Fibroblast of mammary gland (primary cell): Measurements from ENCODE around the gene F8.

Experiments used
- DNase-seq: peaks from one replicate; pipeline ENCODE4 v3.0.0-alpha.2; 2010; ENCODE audit warnings: low read depth
- H3K4me3 ChIP-seq: 2 replicates; pipeline ENCODE4 v1.5.1; 2011; ENCODE audit warnings: low read depth, mild to moderate bottlenecking, low read length, moderate library complexity; ENCODE audit not compliant: control insufficient read depth
- TF ChIP-seq, protein P1 (sequence below): conservative IDR thresholded peaks from 2 replicates; pipeline ENCODE4 v1.5.1; 2011; ENCODE audit warnings: low read depth, low read length, inconsistent platforms; ENCODE audit not compliant: control insufficient read depth, insufficient read depth

The F8 gene

DNA sequence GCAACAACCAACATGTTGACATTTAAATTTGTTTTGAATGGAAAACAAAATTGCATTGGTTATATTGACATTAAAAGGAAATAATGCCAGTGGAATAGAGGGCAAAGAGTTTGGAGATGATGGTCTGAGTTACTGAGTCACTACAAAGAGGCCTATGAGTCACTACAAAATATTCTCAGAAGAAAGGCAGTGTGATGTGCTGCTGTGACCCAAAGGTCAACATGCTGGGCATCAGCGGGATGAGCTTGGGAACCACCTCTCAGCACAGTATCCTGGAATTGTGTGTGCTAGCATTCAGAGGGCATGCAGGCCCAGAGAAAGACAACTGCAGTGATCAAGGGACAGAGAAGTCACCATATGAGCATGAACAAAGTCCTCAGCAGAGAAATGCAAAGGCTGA, 45.6 kb upstream of the F8 start:
- DNase-seq: peak; percentile 86
- TF ChIP-seq, protein P1, sequence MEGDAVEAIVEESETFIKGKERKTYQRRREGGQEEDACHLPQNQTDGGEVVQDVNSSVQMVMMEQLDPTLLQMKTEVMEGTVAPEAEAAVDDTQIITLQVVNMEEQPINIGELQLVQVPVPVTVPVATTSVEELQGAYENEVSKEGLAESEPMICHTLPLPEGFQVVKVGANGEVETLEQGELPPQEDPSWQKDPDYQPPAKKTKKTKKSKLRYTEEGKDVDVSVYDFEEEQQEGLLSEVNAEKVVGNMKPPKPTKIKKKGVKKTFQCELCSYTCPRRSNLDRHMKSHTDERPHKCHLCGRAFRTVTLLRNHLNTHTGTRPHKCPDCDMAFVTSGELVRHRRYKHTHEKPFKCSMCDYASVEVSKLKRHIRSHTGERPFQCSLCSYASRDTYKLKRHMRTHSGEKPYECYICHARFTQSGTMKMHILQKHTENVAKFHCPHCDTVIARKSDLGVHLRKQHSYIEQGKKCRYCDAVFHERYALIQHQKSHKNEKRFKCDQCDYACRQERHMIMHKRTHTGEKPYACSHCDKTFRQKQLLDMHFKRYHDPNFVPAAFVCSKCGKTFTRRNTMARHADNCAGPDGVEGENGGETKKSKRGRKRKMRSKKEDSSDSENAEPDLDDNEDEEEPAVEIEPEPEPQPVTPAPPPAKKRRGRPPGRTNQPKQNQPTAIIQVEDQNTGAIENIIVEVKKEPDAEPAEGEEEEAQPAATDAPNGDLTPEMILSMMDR: no peak
- no peak overlapping the region for H3K4me3 ChIP-seq

DNA sequence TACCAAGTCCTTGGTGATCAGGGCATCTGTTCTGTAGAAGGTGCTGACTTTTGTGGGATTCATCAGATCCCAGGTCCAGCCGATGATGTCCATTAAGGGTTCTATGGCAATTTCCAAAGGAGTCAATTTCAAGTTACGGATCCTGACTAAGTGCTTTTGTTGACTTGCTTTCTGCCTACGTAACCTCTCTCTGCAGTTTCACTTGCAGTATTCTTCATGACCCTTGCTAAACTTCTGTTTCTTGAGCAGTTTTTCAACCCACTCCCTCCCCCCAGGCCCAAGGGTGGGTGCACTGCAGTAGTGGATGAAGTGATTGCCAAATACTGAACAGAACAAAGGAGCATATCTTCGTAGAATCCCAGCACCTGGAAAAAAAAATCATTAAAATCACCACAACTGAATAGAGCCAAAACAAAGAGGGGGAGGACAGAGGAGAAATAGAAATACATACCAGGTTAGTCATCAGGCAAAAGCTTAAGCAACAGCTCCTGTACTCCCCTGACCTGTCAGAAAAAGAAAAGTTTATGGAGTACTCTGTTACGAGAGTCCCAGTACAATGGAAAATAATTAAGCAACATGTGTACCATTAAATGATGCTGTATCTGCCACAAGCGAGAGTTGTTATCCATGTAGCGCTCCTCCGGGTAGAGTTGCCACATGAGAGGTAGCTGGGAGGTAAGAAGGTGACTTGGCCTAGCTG, 42.7 kb upstream of the F8 start:
- H3K4me3 ChIP-seq: no peak overlapping the region
- DNase-seq: peak; percentile 73
- TF ChIP-seq, protein P1: no peak

DNA sequence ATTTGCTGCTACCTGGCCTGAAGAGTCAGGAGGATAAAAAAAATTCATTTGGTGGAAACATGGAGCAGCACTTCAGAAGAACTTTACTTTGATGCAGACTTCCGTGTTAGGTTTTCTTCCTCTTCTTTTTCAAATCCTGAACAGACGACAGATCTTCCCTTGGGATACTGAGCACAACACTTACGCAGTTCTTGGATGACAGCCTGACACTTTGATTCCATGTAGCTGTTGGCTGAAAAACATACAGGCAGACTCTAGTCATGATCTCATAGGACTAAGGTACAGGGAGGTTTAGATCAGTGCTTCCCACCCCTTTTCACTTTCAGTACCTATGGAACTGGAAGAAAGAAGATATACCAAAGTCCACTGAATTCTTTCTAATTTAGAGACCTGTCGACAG, 39.2 kb upstream of the F8 start:
- TF ChIP-seq, protein P1: no peak
- no peak overlapping the region for H3K4me3 ChIP-seq
- peak; percentile 20 for DNase-seq

DNA sequence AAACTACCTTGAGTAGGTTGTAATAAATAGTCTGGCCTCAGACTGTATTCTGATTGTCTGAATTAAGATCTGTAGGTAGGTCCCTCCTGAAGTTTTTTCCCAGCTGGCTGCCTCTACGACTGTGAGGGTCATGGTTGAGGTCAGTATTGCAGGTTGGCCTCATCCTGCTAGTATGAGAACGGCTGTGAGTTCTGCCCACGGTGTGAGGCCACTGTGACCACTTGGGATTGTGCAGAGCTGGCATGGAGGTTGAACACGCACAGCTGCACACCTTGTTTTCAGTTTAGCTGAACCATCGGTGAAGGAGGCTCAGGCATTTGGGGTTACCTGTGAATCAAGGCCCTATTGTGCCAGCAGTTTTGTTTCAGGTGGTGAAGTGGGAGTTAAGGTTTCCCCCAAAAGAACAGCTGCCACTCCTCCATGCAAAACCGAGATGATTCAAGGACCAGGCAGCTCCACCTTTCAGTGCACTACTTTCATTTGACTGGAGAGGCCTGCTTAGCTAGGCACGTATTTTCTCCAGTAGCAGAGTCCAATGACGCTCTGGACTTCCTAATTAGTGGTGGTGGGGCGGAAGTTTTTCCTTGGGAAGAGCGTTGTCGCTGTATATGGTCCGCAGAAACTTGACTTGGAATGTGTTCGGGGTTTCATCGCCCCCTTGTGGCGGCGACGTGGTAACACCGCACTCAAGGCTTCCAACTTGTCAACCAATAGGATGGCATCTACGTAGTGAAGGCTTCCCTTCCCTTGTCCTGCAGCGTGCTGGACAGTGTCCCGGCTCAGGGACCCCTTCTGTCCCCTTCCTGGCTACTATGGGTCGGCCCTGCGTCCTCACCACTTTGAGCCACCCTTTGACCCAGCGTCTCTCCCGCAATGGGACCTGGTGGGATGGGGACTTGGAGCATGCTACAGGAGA, 34.6 kb upstream of the F8 start:
- peak overlapping the region; percentile 23 for H3K4me3 ChIP-seq
- TF ChIP-seq, protein P1: peak; percentile 68
- DNase-seq: peak; percentile 78

DNA sequence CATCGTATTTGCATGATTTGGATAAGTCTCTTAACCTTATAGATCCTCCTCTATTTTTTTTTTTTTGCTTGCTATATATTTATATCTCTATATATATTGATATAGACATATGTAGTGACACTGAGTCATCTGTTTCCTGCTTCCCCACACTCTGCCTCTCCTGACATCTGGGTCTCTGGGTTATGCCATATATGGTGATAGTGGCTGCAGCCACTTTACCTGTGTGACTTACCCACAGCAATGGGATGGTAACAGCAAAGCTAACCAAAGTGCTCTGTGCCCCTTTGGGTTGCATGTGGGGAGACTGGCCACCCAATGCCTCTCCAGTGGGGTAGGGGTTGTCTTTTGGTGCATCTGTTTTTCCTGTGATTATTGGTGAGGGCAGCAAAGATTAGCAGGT, 33.9 kb upstream of the F8 start:
- no peak overlapping the region for H3K4me3 ChIP-seq
- TF ChIP-seq, protein P1: no peak

DNA sequence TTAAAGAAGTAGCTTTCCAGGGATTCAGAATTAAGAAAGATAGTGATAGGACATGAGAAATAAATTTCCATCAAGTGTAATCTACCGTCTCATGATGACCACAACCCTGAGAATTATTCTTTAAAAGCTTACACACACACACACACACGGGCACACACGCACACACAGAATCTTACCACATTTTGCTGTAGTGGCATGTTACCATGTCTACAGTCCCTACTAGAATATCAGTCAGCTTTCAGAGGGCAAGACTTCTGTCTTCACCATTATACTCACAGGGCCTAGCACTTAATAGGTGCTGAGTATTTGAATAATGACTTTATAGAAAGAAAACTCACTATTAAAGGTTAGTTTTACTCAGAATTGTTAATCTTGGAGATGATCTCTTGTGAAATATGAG, 33.0 kb upstream of the F8 start:
- H3K4me3 ChIP-seq: no peak overlapping the region
- TF ChIP-seq, protein P1: no peak
- DNase-seq: no peak

More for the DNA sequence above, 33.9 kb upstream of the F8 start:
- DNase-seq: no peak
